Measurements from ENCODE around the gene CDC14A. TPM values are rescaled to one million over a fixed set of nuclear protein-coding genes. Genes with fewer than 3 reads are reported as not detected.
"Not testable (repeated sequence)": the region's sequence is repeated elsewhere in the genome, so short reads cannot be mapped to it uniquely, and the experiment has no call there.

The CDC14A gene
- total RNA-seq, 1 experiment from 2014 or later, result 6.5 TPM

DNA sequence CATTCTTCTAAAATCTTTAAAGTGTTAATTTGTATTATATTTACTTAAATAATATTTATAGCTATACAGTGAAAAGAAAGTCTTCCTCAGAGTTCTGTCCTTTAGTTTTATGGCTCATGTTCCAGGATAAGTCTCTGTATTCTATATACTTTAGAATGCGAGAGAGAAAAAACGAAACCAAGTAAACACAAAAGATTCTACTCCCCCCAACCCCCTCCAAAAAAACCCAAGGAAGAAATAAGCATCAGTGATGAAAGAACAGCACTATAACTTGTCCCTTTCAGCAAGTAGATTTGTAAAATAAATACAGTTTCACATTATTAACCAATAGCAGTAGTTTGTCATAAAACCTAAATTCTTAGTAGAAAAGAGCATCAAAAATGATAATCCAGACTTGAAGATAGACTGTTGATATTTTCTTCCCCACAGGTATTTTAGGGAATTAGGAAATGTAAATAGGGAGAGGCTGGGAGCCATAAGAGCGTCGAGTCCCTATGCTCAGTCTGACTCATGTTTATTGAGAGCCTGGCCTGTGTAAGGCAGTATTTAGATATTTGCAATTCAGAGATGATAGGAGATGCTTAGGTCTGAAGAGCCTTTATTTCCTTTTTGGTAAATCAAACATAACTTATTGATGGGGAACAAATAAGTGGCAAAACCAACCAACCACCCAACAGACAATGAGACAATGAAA lies 35.5 kb downstream of the CDC14A start:
- Histone ChIP-seq H3K27ac (no peak overlapping the region), H3K4me3 (no peak overlapping the region), H3K36me3 (no peaks in the 10 kb centered on the region), H3K4me1 (replicated peaks) (peaks cover 8% of the 10 kb centered on the region; the same call in 1 of the 2 replicates), H3K9me3 (replicated peaks) (no peaks in the 10 kb centered on the region), H3K27me3 (replicated peaks) (no peaks in the 10 kb centered on the region)
- peak in 1 of 2 experiments; percentile 16 for DNase-seq (ENCODE audit: low read depth in 1 of 2, low spot score in 2 of 2)

GRCh38 chr1:100390531-100390930 lies 38.2 kb downstream of the CDC14A start:
- no peak overlapping the region for H3K4me3 ChIP-seq
- H3K4me1 ChIP-seq (replicated peaks), result peaks cover 13% of the 10 kb centered on the region; the same call in 1 of the 2 replicates
- DNase-seq (ENCODE audit: low read depth in 1 of 2, low spot score in 2 of 2), result no peak

DNA sequence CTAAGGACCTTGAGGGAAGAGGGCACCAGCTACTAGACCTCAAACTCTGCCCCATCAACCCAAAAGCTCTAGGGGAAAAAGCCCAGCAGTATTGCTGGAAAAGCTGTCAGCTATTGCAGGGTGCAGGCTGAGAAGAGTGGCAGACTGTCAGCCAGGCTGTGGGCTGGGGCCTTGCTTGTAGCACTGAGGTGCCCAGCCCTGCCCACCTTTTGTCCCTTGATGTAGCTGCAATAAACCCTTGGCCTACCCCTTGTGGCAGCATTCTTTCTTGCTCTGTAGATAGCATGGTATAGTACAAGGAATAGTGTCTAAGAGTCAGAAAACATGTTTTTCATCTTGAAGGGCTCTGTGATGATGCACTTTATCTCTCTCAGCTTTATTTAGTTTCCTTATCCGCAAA lies 39.4 kb downstream of the CDC14A start:
- H3K9me3 ChIP-seq (replicated peaks), result no peaks in the 10 kb centered on the region
- no peaks in the 10 kb centered on the region for H3K27me3 ChIP-seq (replicated peaks)
- no peak for DNase-seq (ENCODE audit: low read depth in 1 of 2, low spot score in 2 of 2)
- no peak overlapping the region for H3K27ac ChIP-seq
- no peaks in the 10 kb centered on the region for H3K36me3 ChIP-seq
- peaks cover 13% of the 10 kb centered on the region; the same call in 1 of the 2 replicates for H3K4me1 ChIP-seq (replicated peaks)
- H3K4me3 ChIP-seq, result no peak overlapping the region

More at GRCh38 chr1:100390531-100390930, 38.2 kb downstream of the CDC14A start:
- Histone ChIP-seq H3K36me3 (no peaks in the 10 kb centered on the region), H3K27me3 (replicated peaks) (no peaks in the 10 kb centered on the region), H3K9me3 (replicated peaks) (no peaks in the 10 kb centered on the region), H3K27ac (no peak overlapping the region)

DNA sequence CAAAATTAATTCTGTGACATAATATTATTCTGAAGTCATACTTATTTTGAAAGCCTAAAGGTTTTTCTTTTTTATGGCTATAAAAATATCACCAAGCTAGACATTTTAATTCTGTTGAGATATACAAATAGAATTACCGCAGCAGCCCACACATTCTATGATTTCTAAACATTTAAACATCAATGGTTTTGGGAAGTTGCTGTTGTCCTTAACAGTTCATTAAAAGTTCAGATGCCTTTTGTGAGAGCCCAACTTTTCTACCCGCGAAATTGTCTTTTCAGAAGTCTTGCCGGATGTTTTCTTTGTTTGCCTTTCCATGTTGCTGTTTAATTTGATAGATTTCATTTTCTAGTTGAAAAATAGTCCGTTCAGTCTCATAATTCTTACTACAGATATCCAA lies 40.5 kb downstream of the CDC14A start:
- Histone ChIP-seq H3K36me3 (no peaks in the 10 kb centered on the region), H3K27ac (no peak overlapping the region), H3K9me3 (replicated peaks) (no peaks in the 10 kb centered on the region), H3K4me1 (replicated peaks) (peaks cover 11% of the 10 kb centered on the region; the same call in 1 of the 2 replicates), H3K27me3 (replicated peaks) (no peaks in the 10 kb centered on the region), H3K4me3 (no peak overlapping the region)
- DNase-seq (ENCODE audit: low read depth in 1 of 2, low spot score in 2 of 2), result no peak

DNA sequence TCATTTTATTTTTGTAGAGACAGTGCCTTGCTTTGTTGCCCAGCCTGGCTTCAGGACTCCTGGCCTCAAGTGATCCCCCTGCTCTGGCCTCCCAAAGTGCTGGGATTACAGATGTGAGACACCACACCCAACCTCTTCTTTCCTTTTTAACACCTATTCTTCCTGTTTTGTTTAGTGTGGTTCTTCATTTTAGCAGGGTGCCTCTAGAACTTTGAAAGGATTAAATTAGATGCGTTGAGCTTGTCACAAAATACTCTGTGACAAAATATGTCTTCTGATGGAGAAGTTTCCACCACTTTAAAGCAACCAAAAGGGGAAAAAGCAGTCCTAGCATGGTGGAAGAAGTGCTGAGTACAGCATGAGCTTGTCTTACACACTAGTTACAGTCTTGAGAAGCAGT lies 42.0 kb downstream of the CDC14A start:
- Histone ChIP-seq H3K27me3 (replicated peaks) (no peaks in the 10 kb centered on the region), H3K9me3 (replicated peaks) (no peaks in the 10 kb centered on the region), H3K36me3 (no peaks in the 10 kb centered on the region), H3K4me3 (no peak overlapping the region), H3K27ac (no peak overlapping the region), H3K4me1 (replicated peaks) (peaks cover 5% of the 10 kb centered on the region; the same call in 1 of the 2 replicates)
- no peak for DNase-seq (ENCODE audit: low read depth in 1 of 2, low spot score in 2 of 2)

GRCh38 chr1:100395913-100396312 lies 43.6 kb downstream of the CDC14A start:
- no peaks in the 10 kb centered on the region for H3K27me3 ChIP-seq (replicated peaks)

GRCh38 chr1:100396651-100397050 lies 44.3 kb downstream of the CDC14A start:
- Histone ChIP-seq H3K4me1 (replicated peaks) (peaks cover 5% of the 10 kb centered on the region; the same call in 1 of the 2 replicates), H3K27me3 (replicated peaks) (no peaks in the 10 kb centered on the region), H3K4me3 (no peak overlapping the region), H3K36me3 (no peaks in the 10 kb centered on the region), H3K9me3 (replicated peaks) (no peaks in the 10 kb centered on the region), H3K27ac (no peak overlapping the region)
- DNase-seq (ENCODE audit: low read depth in 1 of 2, low spot score in 2 of 2), result no peak

More at GRCh38 chr1:100395913-100396312, 43.6 kb downstream of the CDC14A start:
- Histone ChIP-seq H3K36me3 (no peaks in the 10 kb centered on the region), H3K4me3 (no peak overlapping the region), H3K4me1 (replicated peaks) (peaks cover 5% of the 10 kb centered on the region; the same call in 1 of the 2 replicates), H3K27ac (no peak overlapping the region), H3K9me3 (replicated peaks) (no peaks in the 10 kb centered on the region)
- DNase-seq (ENCODE audit: low read depth in 1 of 2, low spot score in 2 of 2), result no peak

GRCh38 chr1:100397681-100398080 lies 45.4 kb downstream of the CDC14A start:
- H3K9me3 ChIP-seq (replicated peaks), result no peaks in the 10 kb centered on the region
- no peaks in the 10 kb centered on the region for H3K27me3 ChIP-seq (replicated peaks)
- H3K27ac ChIP-seq, result no peak overlapping the region
- no peak overlapping the region for H3K4me3 ChIP-seq
- no peak for DNase-seq (ENCODE audit: low read depth in 1 of 2, low spot score in 2 of 2)
- peaks cover 5% of the 10 kb centered on the region; the same call in 1 of the 2 replicates for H3K4me1 ChIP-seq (replicated peaks)
- H3K36me3 ChIP-seq, result no peaks in the 10 kb centered on the region

DNA sequence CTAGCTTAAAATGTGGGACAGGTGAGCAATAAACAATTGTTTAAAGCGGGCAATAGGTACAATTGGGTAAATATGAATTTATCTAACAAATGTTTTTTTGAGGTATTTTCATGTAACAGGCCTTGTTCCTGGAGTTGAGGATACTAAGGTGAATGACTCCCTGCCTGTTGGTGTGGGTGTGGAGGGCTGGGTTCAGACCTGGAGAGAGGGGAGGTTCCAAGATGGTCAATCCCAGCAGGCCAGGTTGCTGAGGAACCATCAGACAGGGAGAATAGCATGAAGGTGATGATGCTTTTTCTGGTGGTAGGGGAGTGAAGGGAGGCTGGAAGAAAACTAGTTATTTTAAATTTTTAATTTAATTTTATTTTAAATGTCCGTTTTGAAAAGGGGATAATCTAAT lies 46.3 kb downstream of the CDC14A start:
- DNase-seq (ENCODE audit: low read depth in 1 of 2, low spot score in 2 of 2), result no peak
- Histone ChIP-seq H3K4me3 (no peak overlapping the region), H3K27me3 (replicated peaks) (no peaks in the 10 kb centered on the region), H3K27ac (no peak overlapping the region), H3K9me3 (replicated peaks) (no peaks in the 10 kb centered on the region), H3K4me1 (replicated peaks) (no peaks in the 10 kb centered on the region), H3K36me3 (no peaks in the 10 kb centered on the region)

GRCh38 chr1:100400404-100400803 lies 48.1 kb downstream of the CDC14A start:
- Histone ChIP-seq H3K9me3 (replicated peaks) (no peaks in the 10 kb centered on the region), H3K4me3 (no peak overlapping the region), H3K36me3 (no peaks in the 10 kb centered on the region), H3K4me1 (replicated peaks) (no peaks in the 10 kb centered on the region), H3K27me3 (replicated peaks) (no peaks in the 10 kb centered on the region), H3K27ac (no peak overlapping the region)
- no peak for DNase-seq (ENCODE audit: low read depth in 1 of 2, low spot score in 2 of 2)

DNA sequence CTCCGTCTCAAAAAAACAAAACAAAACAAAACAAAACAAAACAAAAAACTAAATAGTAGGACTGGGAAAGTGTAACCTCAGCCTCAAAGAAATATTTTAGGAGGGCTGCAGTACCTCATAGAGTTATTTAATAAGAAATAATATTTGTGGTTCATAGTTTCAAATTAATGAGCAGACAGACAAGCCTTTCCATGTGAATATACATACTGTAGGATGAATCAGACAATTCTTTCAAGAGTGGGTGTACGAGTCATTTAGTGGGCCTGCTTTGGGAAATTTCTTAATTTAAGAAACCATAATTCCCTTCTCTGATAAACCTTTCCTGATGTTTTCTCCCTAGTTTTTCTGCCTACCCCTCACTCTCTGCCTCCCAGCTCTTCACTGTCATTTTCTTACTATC lies 52.5 kb downstream of the CDC14A start:
- Histone ChIP-seq H3K36me3 (no peaks in the 10 kb centered on the region), H3K27me3 (replicated peaks) (no peaks in the 10 kb centered on the region), H3K27ac (no peak overlapping the region), H3K9me3 (replicated peaks) (no peaks in the 10 kb centered on the region), H3K4me3 (no peak overlapping the region), H3K4me1 (replicated peaks) (no peaks in the 10 kb centered on the region)
- DNase-seq (ENCODE audit: low read depth in 1 of 2, low spot score in 2 of 2), result no peak

DNA sequence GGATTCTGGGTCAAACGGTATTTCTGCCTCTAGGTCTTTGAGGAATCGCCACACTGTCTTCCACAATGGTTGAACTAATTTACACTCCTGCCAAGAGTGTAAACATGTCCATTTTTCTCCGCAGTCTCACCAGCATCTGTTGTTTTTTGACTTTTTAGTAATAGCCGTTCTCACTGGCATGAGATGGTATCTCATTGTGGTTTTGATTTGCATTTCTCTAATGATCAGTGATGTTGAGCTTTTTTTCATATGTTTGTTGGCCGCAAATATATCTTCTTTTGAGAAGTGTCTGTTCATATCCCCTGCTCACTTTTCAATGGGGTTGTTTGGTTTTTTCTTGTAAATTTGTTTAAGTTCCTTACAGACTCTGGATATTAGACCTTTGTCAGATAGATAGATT lies 53.6 kb downstream of the CDC14A start:
- not testable (repeated sequence) for H3K27ac ChIP-seq; H3K4me1 ChIP-seq (replicated peaks); H3K27me3 ChIP-seq (replicated peaks); H3K36me3 ChIP-seq; H3K9me3 ChIP-seq (replicated peaks); H3K4me3 ChIP-seq; DNase-seq (ENCODE audit: low read depth in 1 of 2, low spot score in 2 of 2)

- not testable (repeated sequence) for H3K36me3 ChIP-seq; DNase-seq (ENCODE audit: low read depth in 1 of 2, low spot score in 2 of 2); H3K4me1 ChIP-seq (replicated peaks); H3K27me3 ChIP-seq (replicated peaks); H3K27ac ChIP-seq; H3K9me3 ChIP-seq (replicated peaks); H3K4me3 ChIP-seq
These were observed 55.1 kb downstream of the CDC14A start for GRCh38 chr1:100407390-100407789.

DNA sequence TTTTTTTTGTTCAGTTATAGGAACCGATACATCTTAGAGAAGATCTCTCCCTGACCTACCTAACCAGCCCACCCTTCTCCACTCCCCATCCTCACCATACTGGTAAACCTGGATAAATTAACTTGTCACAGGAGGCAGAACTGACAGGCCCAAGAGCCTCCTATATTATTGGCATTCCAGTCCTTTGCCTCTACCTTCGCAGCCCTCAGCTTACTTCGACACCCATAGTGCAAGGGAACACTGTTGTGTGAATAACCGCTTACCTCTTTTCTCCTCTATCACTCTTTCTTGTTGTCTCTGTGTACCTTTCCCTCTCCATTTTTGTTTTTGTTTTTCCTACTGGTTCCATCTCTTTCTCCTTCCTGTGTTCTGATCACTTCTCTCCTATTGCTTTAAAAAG lies 58.7 kb downstream of the CDC14A start:
- Histone ChIP-seq H3K9me3 (replicated peaks) (no peaks in the 10 kb centered on the region), H3K4me1 (replicated peaks) (no peaks in the 10 kb centered on the region), H3K27me3 (replicated peaks) (no peaks in the 10 kb centered on the region), H3K4me3 (no peak overlapping the region), H3K27ac (no peak overlapping the region), H3K36me3 (no peaks in the 10 kb centered on the region)
- no peak for DNase-seq (ENCODE audit: low read depth in 1 of 2, low spot score in 2 of 2)

GRCh38 chr1:100411574-100411973 lies 59.3 kb downstream of the CDC14A start:
- no peak for DNase-seq (ENCODE audit: low read depth in 1 of 2, low spot score in 2 of 2)
- Histone ChIP-seq H3K36me3 (no peaks in the 10 kb centered on the region), H3K4me1 (replicated peaks) (no peaks in the 10 kb centered on the region), H3K27me3 (replicated peaks) (no peaks in the 10 kb centered on the region), H3K27ac (no peak overlapping the region), H3K4me3 (no peak overlapping the region), H3K9me3 (replicated peaks) (no peaks in the 10 kb centered on the region)

Measured in SJSA1 (cell line).